Kidney epithelial cell (primary cell): Measurements from ENCODE around the gene CLMP. TPM values are rescaled to one million over a fixed set of nuclear protein-coding genes. Genes with fewer than 3 reads are reported as not detected.
"Not testable (repeated sequence)": the region's sequence is repeated elsewhere in the genome, so short reads cannot be mapped to it uniquely, and the experiment has no call there.

Source experiments
- DNase-seq: peaks from one replicate; pipeline ENCODE4 v3.0.0-alpha.2; 2010; ENCODE audit warnings: low read depth
- H3K27me3 ChIP-seq: 2 replicates; pipeline ENCODE4 v1.6.0; 2011; ENCODE audit warnings: low read length; ENCODE audit not compliant: control insufficient read depth, insufficient read depth
- H3K36me3 ChIP-seq: 2 replicates; pipeline ENCODE4 v1.5.1; 2011; ENCODE audit warnings: low read length; ENCODE audit not compliant: control insufficient read depth, insufficient read depth
- H3K4me3 ChIP-seq: 2 replicates; pipeline ENCODE4 v1.5.1; 2011; ENCODE audit warnings: low read depth, mild to moderate bottlenecking, control low read depth, low read length
- total RNA-seq: library from RNA; depleted of rRNA; stranded (reverse); fragments of >200 nt; gene quantifications from 2 replicates; pipeline ENCODE4 v1.2.3, GENCODE V29; 2015
- TF ChIP-seq, protein P1 (sequence below): IDR thresholded peaks from 2 replicates; pipeline ENCODE4 v1.5.1; 2011; ENCODE audit warnings: mild to moderate bottlenecking, moderate library complexity, low read length, control low read depth, inconsistent platforms; ENCODE audit not compliant: insufficient read depth, poor library complexity, severe bottlenecking

CLMP gene
- total RNA-seq, 1 donor from 2014 or later: 6.4 TPM

DNA sequence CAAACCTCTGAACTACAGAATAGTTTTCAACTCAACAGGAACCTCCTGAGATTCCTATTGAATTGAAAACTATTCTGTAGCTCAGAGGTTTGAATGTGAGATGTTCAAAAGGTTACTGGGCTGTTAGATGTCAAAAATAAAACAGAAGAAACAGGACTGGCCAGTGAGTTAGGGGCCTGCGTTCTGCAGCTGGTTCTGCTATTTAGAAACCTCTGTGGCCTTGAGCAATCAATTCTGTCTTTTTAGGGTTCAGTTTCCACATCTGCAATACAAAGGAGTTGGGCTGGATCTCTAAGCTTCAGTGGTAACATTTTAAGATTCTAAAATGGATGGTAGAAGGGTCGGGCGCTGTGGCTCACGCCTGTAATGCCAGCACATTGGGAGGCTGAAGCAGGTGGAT lies 55.8 kb downstream of the CLMP start:
- Histone ChIP-seq H3K27me3 (no peaks in the 10 kb centered on the region), H3K36me3 (no peaks in the 10 kb centered on the region), H3K4me3 (no peak overlapping the region)
- TF ChIP-seq, protein P1, sequence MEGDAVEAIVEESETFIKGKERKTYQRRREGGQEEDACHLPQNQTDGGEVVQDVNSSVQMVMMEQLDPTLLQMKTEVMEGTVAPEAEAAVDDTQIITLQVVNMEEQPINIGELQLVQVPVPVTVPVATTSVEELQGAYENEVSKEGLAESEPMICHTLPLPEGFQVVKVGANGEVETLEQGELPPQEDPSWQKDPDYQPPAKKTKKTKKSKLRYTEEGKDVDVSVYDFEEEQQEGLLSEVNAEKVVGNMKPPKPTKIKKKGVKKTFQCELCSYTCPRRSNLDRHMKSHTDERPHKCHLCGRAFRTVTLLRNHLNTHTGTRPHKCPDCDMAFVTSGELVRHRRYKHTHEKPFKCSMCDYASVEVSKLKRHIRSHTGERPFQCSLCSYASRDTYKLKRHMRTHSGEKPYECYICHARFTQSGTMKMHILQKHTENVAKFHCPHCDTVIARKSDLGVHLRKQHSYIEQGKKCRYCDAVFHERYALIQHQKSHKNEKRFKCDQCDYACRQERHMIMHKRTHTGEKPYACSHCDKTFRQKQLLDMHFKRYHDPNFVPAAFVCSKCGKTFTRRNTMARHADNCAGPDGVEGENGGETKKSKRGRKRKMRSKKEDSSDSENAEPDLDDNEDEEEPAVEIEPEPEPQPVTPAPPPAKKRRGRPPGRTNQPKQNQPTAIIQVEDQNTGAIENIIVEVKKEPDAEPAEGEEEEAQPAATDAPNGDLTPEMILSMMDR: no peak
- no peak for DNase-seq

DNA sequence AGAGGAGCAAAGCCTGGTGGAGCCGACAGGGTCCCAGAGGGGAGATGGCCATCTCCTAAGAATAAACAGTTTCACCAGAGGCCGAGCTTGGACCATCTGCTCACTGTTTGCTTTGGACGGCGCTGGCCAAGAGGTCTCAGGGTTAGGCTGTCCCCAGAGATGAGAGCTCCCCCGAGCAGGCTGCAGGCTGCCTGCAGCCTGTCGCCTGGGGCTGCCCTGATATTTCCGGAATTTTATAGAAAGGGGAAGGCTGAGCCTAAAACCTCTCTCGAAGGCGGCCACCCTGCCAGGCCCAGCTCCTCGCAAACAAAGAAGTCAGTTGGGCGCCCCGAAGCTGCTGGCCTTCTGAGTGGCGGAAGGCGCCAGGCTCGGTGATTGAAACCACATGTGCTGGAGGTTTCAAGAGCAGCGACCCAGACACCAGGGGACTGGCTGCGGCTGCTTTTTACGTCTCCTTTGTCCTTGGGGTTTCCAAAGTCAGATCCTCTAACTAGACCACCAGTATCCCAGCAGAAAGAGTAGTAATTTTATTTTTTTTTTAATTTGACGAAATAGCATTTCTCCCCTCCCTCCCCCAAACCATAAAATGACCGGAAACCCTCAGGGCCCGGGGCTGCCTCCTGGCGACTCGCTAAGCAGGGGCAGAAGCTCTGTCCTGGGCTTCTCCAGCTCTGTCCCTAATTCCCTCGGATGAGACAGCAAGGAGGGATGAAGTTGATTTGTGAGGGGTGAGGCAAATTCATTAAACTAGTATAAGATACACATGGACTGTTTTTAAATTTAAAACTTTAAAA lies 57.4 kb downstream of the CLMP start:
- TF ChIP-seq, protein P1: no peak
- Histone ChIP-seq H3K36me3 (no peaks in the 10 kb centered on the region), H3K4me3 (no peak overlapping the region), H3K27me3 (no peaks in the 10 kb centered on the region)
- DNase-seq: no peak

GRCh38 chr11:123135863-123136446 lies 59.1 kb downstream of the CLMP start:
- TF ChIP-seq, protein P1: no peak
- no peak overlapping the region for H3K4me3 ChIP-seq
- no peak for DNase-seq
- no peaks in the 10 kb centered on the region for H3K36me3 ChIP-seq
- no peaks in the 10 kb centered on the region for H3K27me3 ChIP-seq

- TF ChIP-seq, protein P1: no peak
- no peak for DNase-seq
- Histone ChIP-seq H3K36me3 (no peaks in the 10 kb centered on the region), H3K27me3 (no peaks in the 10 kb centered on the region), H3K4me3 (no peak overlapping the region)
Measured at GRCh38 chr11:123132881-123133280, 62.2 kb downstream of the CLMP start.

- H3K36me3 ChIP-seq, DNase-seq, H3K4me3 ChIP-seq, H3K27me3 ChIP-seq: not testable (repeated sequence)
Measured at GRCh38 chr11:123132034-123132766, 62.8 kb downstream of the CLMP start.

- H3K36me3 ChIP-seq: no peaks in the 10 kb centered on the region
- H3K27me3 ChIP-seq: no peaks in the 10 kb centered on the region
- TF ChIP-seq, protein P1: no peak
- H3K4me3 ChIP-seq: no peak overlapping the region
- no peak for DNase-seq
Measured at GRCh38 chr11:123129920-123130319, 65.1 kb downstream of the CLMP start.
